Lower leg skin (tissue), 3 donors: ENCODE measurements around the gene FYTTD1.

Source experiments
- CTCF ChIP-seq, 3 donors: fragments of 450-650 bp; IDR thresholded peaks; one replicate each; pipeline ENCODE4 v1.5.1; 2016; ENCODE audit warnings: antibody characterized with exemption in 3 of 3, mild to moderate bottlenecking in 3 of 3, moderate library complexity in 2 of 3
- POLR2A ChIP-seq, 2 donors: fragments of 450-650 bp; IDR thresholded peaks; one replicate each; pipeline ENCODE4 v1.6.1; 2016 to 2017; ENCODE audit warnings: antibody characterized with exemption in 2 of 2, mild to moderate bottlenecking in 1 of 2, moderate library complexity in 1 of 2

GRCh38 chr3:197782230-197782629 lies 32.5 kb downstream of the FYTTD1 start:
- TF ChIP-seq CTCF (IDR thresholded peaks at IDR 0.05) = no peak
- TF ChIP-seq POLR2A (IDR thresholded peaks at IDR 0.05) = no peak
